Transverse colon (tissue), 4 donors: ENCODE results near the gene TMEM108.

Source experiments
- EP300 ChIP-seq: sonication (generic); formaldehyde crosslinking; IDR thresholded peaks from one replicate; pipeline ENCODE4 v1.6.1; 2017; ENCODE audit warnings: antibody characterized with exemption, low read depth
- POLR2A ChIP-seq: fragments of 450-650 bp; IDR thresholded peaks from one replicate; pipeline ENCODE4 v1.6.1; 2016; ENCODE audit warnings: antibody characterized with exemption, mild to moderate bottlenecking, moderate library complexity
- POLR2AphosphoS5 ChIP-seq, 3 donors: sonication (generic); formaldehyde crosslinking; IDR thresholded peaks; one replicate each; pipeline ENCODE4 v1.6.1; 2016; ENCODE audit warnings: antibody characterized with exemption in 3 of 3
- TF ChIP-seq, protein P1 (sequence below), 5 experiments: fragments of 200-600 bp in 3 of 5; fragments of 450-650 bp in 2 of 5; sonication (generic) in 3 of 5; IDR thresholded peaks; 1 replicate in 2 of 5; 2 replicates in 3 of 5; pipeline ENCODE4 v1.5.1; 2016 to 2017; ENCODE audit warnings: antibody characterized with exemption in 5 of 5, inconsistent platforms in 3 of 5, mild to moderate bottlenecking in 2 of 5, moderate library complexity in 1 of 5

DNA sequence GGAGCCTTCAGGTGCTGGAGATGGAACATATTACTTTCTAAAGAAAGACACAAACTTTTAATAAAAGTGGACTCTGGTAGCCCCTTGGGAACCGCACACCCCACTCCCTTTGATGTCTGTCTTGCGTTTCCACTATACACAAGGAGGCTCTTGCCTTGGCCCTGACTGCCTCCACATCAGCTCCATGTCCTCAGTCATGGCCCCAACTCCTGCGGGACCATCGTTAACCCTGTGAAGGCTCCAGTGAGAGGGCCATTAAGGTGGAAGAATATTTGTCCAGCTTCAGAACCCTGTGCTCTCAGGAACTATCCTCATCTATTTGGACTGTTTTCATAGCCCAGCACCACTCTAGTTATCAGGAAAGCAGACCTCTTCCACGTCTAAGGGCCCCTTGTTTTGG lies 345.6 kb downstream of the TMEM108 start:
- TF ChIP-seq POLR2AphosphoS5 (IDR thresholded peaks at IDR 0.05) = no peak
- TF ChIP-seq, protein P1, sequence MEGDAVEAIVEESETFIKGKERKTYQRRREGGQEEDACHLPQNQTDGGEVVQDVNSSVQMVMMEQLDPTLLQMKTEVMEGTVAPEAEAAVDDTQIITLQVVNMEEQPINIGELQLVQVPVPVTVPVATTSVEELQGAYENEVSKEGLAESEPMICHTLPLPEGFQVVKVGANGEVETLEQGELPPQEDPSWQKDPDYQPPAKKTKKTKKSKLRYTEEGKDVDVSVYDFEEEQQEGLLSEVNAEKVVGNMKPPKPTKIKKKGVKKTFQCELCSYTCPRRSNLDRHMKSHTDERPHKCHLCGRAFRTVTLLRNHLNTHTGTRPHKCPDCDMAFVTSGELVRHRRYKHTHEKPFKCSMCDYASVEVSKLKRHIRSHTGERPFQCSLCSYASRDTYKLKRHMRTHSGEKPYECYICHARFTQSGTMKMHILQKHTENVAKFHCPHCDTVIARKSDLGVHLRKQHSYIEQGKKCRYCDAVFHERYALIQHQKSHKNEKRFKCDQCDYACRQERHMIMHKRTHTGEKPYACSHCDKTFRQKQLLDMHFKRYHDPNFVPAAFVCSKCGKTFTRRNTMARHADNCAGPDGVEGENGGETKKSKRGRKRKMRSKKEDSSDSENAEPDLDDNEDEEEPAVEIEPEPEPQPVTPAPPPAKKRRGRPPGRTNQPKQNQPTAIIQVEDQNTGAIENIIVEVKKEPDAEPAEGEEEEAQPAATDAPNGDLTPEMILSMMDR (IDR thresholded peaks at IDR 0.05) = no peak
- TF ChIP-seq EP300 = no peak
- TF ChIP-seq POLR2A = no peak
